ENCODE measurements around the gene TARBP1.
"Not testable (repeated sequence)": the region's sequence is repeated elsewhere in the genome, so short reads cannot be mapped to it uniquely, and the experiment has no call there.

Gene TARBP1

GRCh38 chr1:234431255-234431654, 47.7 kb downstream of the TARBP1 start:
- no peak for DNase-seq

- no peak for DNase-seq
These were observed 48.3 kb downstream of the TARBP1 start for GRCh38 chr1:234430691-234431090.

GRCh38 chr1:234429434-234429806, 49.6 kb downstream of the TARBP1 start:
- no peak for DNase-seq

GRCh38 chr1:234427950-234428646, 50.9 kb downstream of the TARBP1 start:
- no peak for DNase-seq

GRCh38 chr1:234413990-234414389, 65.0 kb downstream of the TARBP1 start:
- no peak for DNase-seq

GRCh38 chr1:234413485-234413884, 65.5 kb downstream of the TARBP1 start:
- no peak for DNase-seq

- DNase-seq: no peak
These were observed 66.1 kb downstream of the TARBP1 start for GRCh38 chr1:234412830-234413229.

GRCh38 chr1:234409328-234409727, 69.7 kb downstream of the TARBP1 start:
- DNase-seq: no peak

- DNase-seq: no peak
These were observed 70.2 kb downstream of the TARBP1 start for GRCh38 chr1:234408757-234409156.

- no peak for DNase-seq
These were observed 72.1 kb downstream of the TARBP1 start for GRCh38 chr1:234406871-234407270.

- no peak for DNase-seq
These were observed 73.3 kb downstream of the TARBP1 start for GRCh38 chr1:234405676-234406075.

- DNase-seq: no peak
These were observed 76.0 kb downstream of the TARBP1 start for GRCh38 chr1:234402939-234403338.

GRCh38 chr1:234401658-234402057, 77.3 kb downstream of the TARBP1 start:
- DNase-seq: no peak

GRCh38 chr1:234400773-234401172, 78.2 kb downstream of the TARBP1 start:
- DNase-seq: no peak

GRCh38 chr1:234399515-234399914, 79.5 kb downstream of the TARBP1 start:
- DNase-seq: not testable (repeated sequence)

- no peak for DNase-seq
These were observed 80.1 kb downstream of the TARBP1 start for GRCh38 chr1:234398849-234399381.

GRCh38 chr1:234397732-234398131, 81.2 kb downstream of the TARBP1 start:
- no peak for DNase-seq

- no peak for DNase-seq
These were observed 82.1 kb downstream of the TARBP1 start for GRCh38 chr1:234396871-234397270.

- DNase-seq: no peak
These were observed 82.9 kb downstream of the TARBP1 start for GRCh38 chr1:234396092-234396491.

GRCh38 chr1:234395297-234395696, 83.7 kb downstream of the TARBP1 start:
- DNase-seq: no peak

GRCh38 chr1:234393190-234393589, 85.8 kb downstream of the TARBP1 start:
- no peak for DNase-seq

- no peak for DNase-seq
These were observed 90.9 kb downstream of the TARBP1 start for GRCh38 chr1:234388094-234388493.

GRCh38 chr1:234386122-234386521, 92.9 kb downstream of the TARBP1 start:
- DNase-seq: no peak

GRCh38 chr1:234381699-234382555, 97.1 kb downstream of the TARBP1 start:
- DNase-seq: no peak

Data from DMS153 (cell line).